ENCODE data around the gene MCOLN1. TPM values are rescaled to one million over a fixed set of nuclear protein-coding genes. Genes with fewer than 3 reads are reported as not detected.

The MCOLN1 gene
- total RNA-seq, 2 experiments from 2014 or later: 15.2 to 15.3 TPM

- Mint-ChIP-seq H3K27me3 (peaks cover 10% of the 10 kb centered on the region), H3K27ac (peak overlapping the region; percentile 33), H3K36me3 (ENCODE audit: low read depth) (peaks cover 4% of the 10 kb centered on the region), H3K4me1 (peaks cover 20% of the 10 kb centered on the region), H3K9me3 (no peaks in the 10 kb centered on the region), H3K4me3 (peak overlapping the region; percentile 83)
- no peak for DNase-seq
- POLR2A ChIA-PET: interaction anchor here (0.7 to 5.7 kb wide), 10 partner anchors 12 to 977 kb away, joined by 3 to 60 read pairs (median 5); partner anchors contain the start of genes PEX11G and PNPLA6
- CTCF ChIA-PET: interaction anchor here (0.6 to 4.7 kb wide), 7 partner anchors 13 to 1117 kb away, joined by 3 to 26 read pairs (median 7); partner anchors contain the start of genes PNPLA6 and TRAPPC5
Measured at GRCh38 chr19:7521551-7522071, 813 bp upstream of the MCOLN1 start.

GRCh38 chr19:7522923-7523667 is 671 bp downstream of the MCOLN1 start:
- Mint-ChIP-seq H3K27me3 (no peaks in the 10 kb centered on the region), H3K4me1 (peaks cover 15% of the 10 kb centered on the region), H3K9me3 (no peaks in the 10 kb centered on the region), H3K27ac (no peak overlapping the region), H3K36me3 (ENCODE audit: low read depth) (peaks cover 4% of the 10 kb centered on the region), H3K4me3 (peak overlapping the region; percentile 67)
- DNase-seq: no peak
- ChIA-PET CTCF (interaction anchor here (0.6 to 4.7 kb wide), 8 partner anchors 12 to 518 kb away, joined by 3 to 26 read pairs (median 6); partner anchors contain the start of genes PNPLA6 and TRAPPC5), POLR2A (interaction anchor here (0.7 to 5.7 kb wide), 11 partner anchors 10 to 175 kb away, joined by 3 to 60 read pairs (median 5); partner anchors contain the start of genes ARHGEF18, PET100, PNPLA6 and XAB2)

- Mint-ChIP-seq H3K4me3 (no peak overlapping the region), H3K9me3 (no peaks in the 10 kb centered on the region), H3K4me1 (peaks cover 15% of the 10 kb centered on the region), H3K27ac (no peak overlapping the region), H3K36me3 (ENCODE audit: low read depth) (peaks cover 4% of the 10 kb centered on the region), H3K27me3 (no peaks in the 10 kb centered on the region)
- DNase-seq: no peak
- ChIA-PET CTCF (interaction anchor here (4.7 kb wide), 1 partner anchor 44 kb away, joined by 26 read pairs; no protein-coding TSS in a partner anchor), POLR2A (interaction anchor here (5.7 kb wide), 1 partner anchor 9 kb away, joined by 60 read pairs; the partner anchor contains the start of gene PNPLA6)
Measured at GRCh38 chr19:7524523-7524922, 2.1 kb downstream of the MCOLN1 start.

- POLR2A ChIA-PET: no interaction called here
- H3K4me1 Mint-ChIP-seq: peaks cover 15% of the 10 kb centered on the region
- no peaks in the 10 kb centered on the region for H3K27me3 Mint-ChIP-seq
- DNase-seq: no peak
- H3K4me3 Mint-ChIP-seq: no peak overlapping the region
- H3K36me3 Mint-ChIP-seq (ENCODE audit: low read depth): peaks cover 5% of the 10 kb centered on the region
- H3K9me3 Mint-ChIP-seq: no peaks in the 10 kb centered on the region
- CTCF ChIA-PET: no interaction called here
- no peak overlapping the region for H3K27ac Mint-ChIP-seq
Measured at GRCh38 chr19:7524992-7525739, 2.7 kb downstream of the MCOLN1 start.

GRCh38 chr19:7526059-7526929 is 3.9 kb downstream of the MCOLN1 start:
- POLR2A ChIA-PET: no interaction called here

GRCh38 chr19:7527516-7528191 is 5.2 kb downstream of the MCOLN1 start:
- Mint-ChIP-seq H3K4me3 (no peak overlapping the region), H3K36me3 (ENCODE audit: low read depth) (peaks cover 11% of the 10 kb centered on the region), H3K27me3 (no peaks in the 10 kb centered on the region), H3K9me3 (no peaks in the 10 kb centered on the region), H3K4me1 (peaks cover 6% of the 10 kb centered on the region), H3K27ac (no peak overlapping the region)
- CTCF ChIA-PET: no interaction called here
- DNase-seq: no peak
- POLR2A ChIA-PET: no interaction called here

More at GRCh38 chr19:7526059-7526929, 3.9 kb downstream of the MCOLN1 start:
- peaks cover 15% of the 10 kb centered on the region for H3K4me1 Mint-ChIP-seq
- H3K27ac Mint-ChIP-seq: no peak overlapping the region
- no peaks in the 10 kb centered on the region for H3K9me3 Mint-ChIP-seq
- no peak for DNase-seq
- CTCF ChIA-PET: no interaction called here
- peaks cover 8% of the 10 kb centered on the region for H3K36me3 Mint-ChIP-seq (ENCODE audit: low read depth)
- H3K4me3 Mint-ChIP-seq: no peak overlapping the region
- no peaks in the 10 kb centered on the region for H3K27me3 Mint-ChIP-seq

- Mint-ChIP-seq H3K4me3 (no peak overlapping the region), H3K9me3 (no peaks in the 10 kb centered on the region), H3K4me1 (peaks cover 7% of the 10 kb centered on the region), H3K27me3 (no peaks in the 10 kb centered on the region), H3K27ac (no peak overlapping the region), H3K36me3 (ENCODE audit: low read depth) (peaks cover 11% of the 10 kb centered on the region)
- no peak for DNase-seq
- ChIA-PET CTCF (no interaction called here), POLR2A (no interaction called here)
Measured at GRCh38 chr19:7528192-7528519, 5.7 kb downstream of the MCOLN1 start.

GRCh38 chr19:7528522-7529245 is 6.3 kb downstream of the MCOLN1 start:
- Mint-ChIP-seq H3K27me3 (no peaks in the 10 kb centered on the region), H3K4me1 (peaks cover 4% of the 10 kb centered on the region), H3K4me3 (no peak overlapping the region), H3K9me3 (no peaks in the 10 kb centered on the region), H3K27ac (no peak overlapping the region), H3K36me3 (ENCODE audit: low read depth) (peaks cover 11% of the 10 kb centered on the region)
- ChIA-PET CTCF (no interaction called here), POLR2A (no interaction called here)
- no peak for DNase-seq

- Mint-ChIP-seq H3K27me3 (no peaks in the 10 kb centered on the region), H3K4me1 (peaks cover 6% of the 10 kb centered on the region), H3K9me3 (no peaks in the 10 kb centered on the region), H3K36me3 (ENCODE audit: low read depth) (peaks cover 11% of the 10 kb centered on the region), H3K4me3 (no peak overlapping the region), H3K27ac (no peak overlapping the region)
- CTCF ChIA-PET: no interaction called here
- POLR2A ChIA-PET: no interaction called here
- no peak for DNase-seq
Measured at GRCh38 chr19:7529246-7529600, 6.8 kb downstream of the MCOLN1 start.

GRCh38 chr19:7529610-7530490 is 7.4 kb downstream of the MCOLN1 start:
- CTCF ChIA-PET: no interaction called here
- POLR2A ChIA-PET: interaction anchor here (6.3 kb wide), 1 partner anchor 8 kb away, joined by 60 read pairs; the partner anchor contains the start of gene MCOLN1
- Mint-ChIP-seq H3K27ac (no peak overlapping the region), H3K4me3 (no peak overlapping the region), H3K9me3 (no peaks in the 10 kb centered on the region), H3K27me3 (no peaks in the 10 kb centered on the region), H3K4me1 (peaks cover 6% of the 10 kb centered on the region), H3K36me3 (ENCODE audit: low read depth) (peaks cover 11% of the 10 kb centered on the region)
- no peak for DNase-seq

GRCh38 chr19:7533281-7533885 is 11.0 kb downstream of the MCOLN1 start:
- H3K27ac Mint-ChIP-seq: peak overlapping the region; percentile 81
- H3K4me3 Mint-ChIP-seq: peak overlapping the region; percentile 93
- POLR2A ChIA-PET: interaction anchor here (6.3 kb wide), 1 partner anchor 11 kb away, joined by 60 read pairs; the partner anchor contains the start of gene MCOLN1
- CTCF ChIA-PET: no interaction called here
- no peak for DNase-seq
- peaks cover 20% of the 10 kb centered on the region for H3K4me1 Mint-ChIP-seq
- no peaks in the 10 kb centered on the region for H3K9me3 Mint-ChIP-seq
- no peaks in the 10 kb centered on the region for H3K27me3 Mint-ChIP-seq
- H3K36me3 Mint-ChIP-seq (ENCODE audit: low read depth): peaks cover 22% of the 10 kb centered on the region
